GM08714 (cell line): Measurements from ENCODE around the gene ELOVL4.

Experiments used
- H3K4me3 ChIP-seq: fragments of 200-500 bp; sonication (Bioruptor generic); 2 replicates; pipeline ENCODE4 v1.5.1; 2014; ENCODE audit warnings: mild to moderate bottlenecking, low read length, inconsistent platforms
- ZNF274 ChIP-seq: IDR thresholded peaks from 2 replicates; pipeline ENCODE4 v1.6.1; 2012; ENCODE audit warnings: mild to moderate bottlenecking, low read depth, low read length

ELOVL4 gene

DNA sequence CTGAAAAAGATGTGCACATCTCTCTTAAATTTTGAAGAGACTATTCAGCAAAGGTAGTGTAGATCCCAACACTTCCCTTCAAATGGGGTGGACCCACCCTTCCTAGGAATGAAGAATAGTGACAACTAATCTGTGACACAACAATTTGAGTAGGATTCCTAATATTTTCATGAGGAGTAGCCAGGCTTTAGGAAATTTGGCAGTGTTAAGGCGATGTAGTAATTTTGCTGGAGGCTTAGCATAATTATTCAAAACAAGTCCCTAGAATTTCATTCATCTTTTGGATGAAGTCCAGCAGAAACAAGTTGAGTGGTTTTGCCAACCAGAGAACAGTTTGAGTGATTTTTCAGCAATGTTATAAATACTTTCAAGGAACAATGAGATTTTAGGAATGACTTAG lies 52.4 kb downstream of the ELOVL4 start:
- no peak for TF ChIP-seq ZNF274
- no peak overlapping the region for H3K4me3 ChIP-seq

DNA sequence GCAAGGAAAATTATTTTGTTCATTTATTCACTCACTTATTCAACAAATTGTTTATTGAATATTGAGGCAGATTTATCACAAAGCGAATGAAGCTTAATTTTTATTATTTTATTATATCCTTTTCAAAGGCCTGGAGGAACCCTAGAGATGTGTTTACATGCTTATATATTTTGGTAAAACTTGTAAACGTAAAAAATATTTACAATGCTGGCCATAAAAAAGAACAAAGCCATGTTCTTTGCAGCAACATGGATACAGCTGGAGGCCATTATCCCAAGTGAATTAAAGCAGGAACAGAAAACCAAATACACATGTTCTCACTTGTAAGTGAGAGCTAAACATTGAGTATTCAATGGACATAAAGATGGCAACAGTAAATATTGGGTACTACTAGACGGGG lies 58.8 kb downstream of the ELOVL4 start:
- TF ChIP-seq ZNF274 = no peak
- no peak overlapping the region for H3K4me3 ChIP-seq

DNA sequence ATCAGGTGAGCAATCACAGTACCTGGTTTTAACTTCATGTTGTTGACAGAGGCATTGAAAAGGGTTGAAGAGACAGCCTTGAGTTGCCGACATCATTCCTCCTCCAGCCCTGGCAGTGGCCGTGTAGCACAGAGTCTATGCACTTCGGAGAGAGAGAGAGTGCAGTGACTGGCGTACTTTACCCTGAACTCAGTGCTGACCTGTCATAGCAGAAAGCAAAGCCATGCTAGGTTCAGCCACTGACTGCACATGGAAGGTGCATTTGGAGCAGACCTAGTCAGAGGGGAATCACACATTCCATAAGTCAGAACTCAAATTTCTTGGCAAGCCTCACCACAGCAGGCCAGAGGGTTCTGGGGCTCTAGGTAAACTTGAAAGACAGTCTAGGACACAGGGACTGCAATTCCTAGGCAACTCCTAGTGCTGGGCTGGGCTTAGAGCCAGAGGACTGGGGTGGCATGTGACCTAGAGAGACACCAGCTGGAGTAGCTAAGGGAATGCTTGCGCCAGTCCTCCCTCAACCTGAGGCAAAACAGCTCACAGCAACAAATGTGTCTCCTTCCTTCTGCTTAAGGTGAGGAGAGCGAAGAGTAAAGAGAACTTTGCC lies 69.1 kb downstream of the ELOVL4 start:
- no peak overlapping the region for H3K4me3 ChIP-seq
- no peak for TF ChIP-seq ZNF274

DNA sequence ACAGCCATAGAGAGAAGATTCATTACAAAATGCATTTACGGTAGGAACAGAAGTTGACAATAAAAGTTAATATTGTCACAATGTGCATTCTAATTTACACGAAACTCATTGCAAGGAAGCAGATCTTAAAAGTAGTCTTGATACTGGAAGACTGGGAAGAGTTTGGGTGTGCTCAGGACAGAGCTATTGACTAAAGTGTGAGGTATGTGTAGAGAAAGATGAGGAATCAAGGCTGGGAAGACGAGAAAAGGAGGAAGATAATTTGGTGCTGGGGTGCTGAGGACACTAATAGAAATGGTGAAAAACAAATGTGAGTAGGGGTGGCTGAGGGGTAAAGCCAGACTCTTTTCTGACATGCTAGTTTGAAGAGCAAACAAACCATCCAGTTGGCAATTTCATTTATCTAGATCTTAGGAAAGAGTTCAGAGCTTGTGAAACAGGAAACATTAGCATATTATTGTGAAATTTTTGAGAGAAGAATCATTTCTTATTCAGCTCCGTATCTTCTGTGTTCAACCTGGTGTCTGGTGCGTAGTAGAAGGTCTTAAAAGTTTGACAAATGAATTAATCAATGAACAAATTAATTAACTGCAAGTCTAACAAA lies 72.7 kb downstream of the ELOVL4 start:
- TF ChIP-seq ZNF274 = no peak
- no peak overlapping the region for H3K4me3 ChIP-seq

DNA sequence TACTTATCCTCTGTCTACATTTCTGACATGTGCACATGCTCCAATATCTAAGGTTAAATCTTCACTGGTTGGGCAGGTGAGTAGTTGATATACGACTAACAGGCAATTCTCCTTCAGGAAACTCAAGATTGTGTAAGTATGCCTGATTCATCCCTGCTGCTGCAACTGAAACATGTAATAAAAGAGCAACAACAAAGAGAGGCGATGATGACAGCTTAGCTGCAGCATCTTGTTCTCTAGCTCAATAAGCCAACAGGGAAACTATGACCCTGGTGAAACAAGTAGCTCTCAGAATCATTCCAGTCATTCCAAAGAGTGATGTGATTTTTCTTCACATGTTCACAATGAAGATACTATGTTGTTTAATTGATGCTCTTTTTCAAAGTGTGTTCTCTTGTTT lies 74.4 kb downstream of the ELOVL4 start:
- H3K4me3 ChIP-seq = no peak overlapping the region
- TF ChIP-seq ZNF274 = no peak

DNA sequence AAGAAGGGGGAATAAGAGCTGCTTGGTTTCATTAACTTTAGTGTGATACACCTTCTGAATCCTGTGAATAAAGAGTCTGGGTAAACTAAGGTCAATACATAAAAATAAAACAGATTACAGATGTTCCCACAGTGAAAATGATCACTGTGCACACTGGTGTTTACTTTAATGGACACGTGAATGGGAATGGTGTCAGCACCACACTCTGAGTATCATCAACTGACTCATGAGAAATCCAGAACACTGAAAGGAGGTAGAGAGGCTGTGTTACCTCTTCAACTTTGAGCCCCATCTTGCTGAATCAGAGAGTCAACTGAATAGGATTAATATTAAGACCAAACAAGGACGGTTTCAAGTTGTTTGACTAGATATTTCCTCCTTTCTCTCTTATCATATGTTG lies 75.0 kb downstream of the ELOVL4 start:
- no peak for TF ChIP-seq ZNF274
- no peak overlapping the region for H3K4me3 ChIP-seq

DNA sequence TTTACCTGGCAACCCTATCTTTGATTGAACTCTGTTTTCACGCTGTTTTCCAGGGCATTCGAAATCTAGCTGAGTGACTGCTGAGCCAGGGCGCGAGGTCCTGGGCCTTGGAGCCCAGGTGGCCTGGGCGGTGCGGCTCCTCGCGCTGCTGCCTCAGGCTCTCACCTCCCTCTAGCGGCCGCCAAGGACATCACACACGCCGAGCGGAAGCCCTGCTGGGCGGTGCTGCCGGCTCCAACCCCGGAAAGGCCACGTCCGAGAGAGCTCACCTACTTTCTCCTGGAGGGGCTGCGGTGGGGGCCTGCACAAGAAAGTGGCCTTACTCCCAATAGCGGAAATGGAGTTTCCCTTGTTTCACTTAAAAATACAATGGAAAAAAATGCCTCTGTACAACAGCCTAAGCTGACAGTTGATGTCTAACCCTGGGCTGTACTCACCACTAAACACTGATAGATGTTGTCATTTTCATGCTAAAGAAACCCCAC lies 77.7 kb downstream of the ELOVL4 start:
- H3K4me3 ChIP-seq = no peak overlapping the region
- no peak for TF ChIP-seq ZNF274

DNA sequence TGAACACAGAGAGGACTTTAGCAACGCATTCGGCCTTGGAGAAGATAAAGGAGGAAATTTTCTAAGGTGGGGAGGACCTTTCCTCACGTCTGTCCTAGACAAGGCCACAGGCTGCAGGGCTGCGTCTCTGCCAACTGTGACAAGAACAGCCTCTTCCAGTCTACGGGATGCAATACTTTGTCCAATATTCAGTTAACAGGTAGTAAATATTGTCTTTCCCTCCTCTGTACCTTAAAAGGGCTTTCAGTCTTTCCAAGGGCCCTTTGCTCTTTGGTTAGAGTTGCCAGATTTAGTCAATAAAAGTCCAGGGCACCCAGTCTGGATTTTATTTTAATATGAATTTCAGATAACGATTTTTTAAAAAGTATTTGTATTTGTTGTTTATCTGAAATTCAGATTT lies 78.2 kb downstream of the ELOVL4 start:
- TF ChIP-seq ZNF274 = no peak
- H3K4me3 ChIP-seq = no peak overlapping the region

DNA sequence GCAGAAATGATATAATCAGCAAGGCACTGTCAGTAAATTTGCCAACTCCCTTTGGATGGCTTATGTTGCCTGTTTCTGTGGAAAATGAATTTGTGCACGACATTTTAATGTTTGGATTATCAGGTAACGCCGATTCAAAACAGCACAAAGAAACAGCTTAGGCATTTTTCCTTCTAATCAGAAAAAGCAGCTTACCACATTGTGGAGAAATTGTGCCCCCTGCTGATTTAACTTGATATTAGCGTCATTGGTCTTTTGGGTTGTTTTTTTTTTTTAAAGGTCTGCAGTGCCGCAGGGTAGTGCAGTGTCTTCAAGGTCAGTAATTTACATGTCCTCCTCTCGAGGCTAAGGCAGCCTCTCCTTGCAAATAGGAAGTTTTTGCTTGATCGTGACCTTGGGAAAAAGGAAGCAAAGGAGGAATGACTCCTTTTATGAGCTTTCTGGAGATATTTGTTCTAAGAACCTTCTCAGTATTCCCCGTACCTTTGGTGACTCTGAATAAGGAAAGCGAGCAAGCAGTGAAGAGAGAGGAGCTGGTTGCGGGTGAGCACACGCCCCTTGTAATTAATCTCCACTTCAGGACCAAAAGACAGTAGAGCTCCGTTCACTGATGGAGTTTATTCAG lies 79.1 kb downstream of the ELOVL4 start:
- no peak for TF ChIP-seq ZNF274
- H3K4me3 ChIP-seq = no peak overlapping the region
